H7 (cell line): ENCODE results near the gene MAP1LC3B. TPM values are rescaled to one million over a fixed set of nuclear protein-coding genes. Genes with fewer than 3 reads are reported as not detected.

Experiments used
- DNase-seq: peaks from one replicate; pipeline ENCODE4 v3.0.0; 2012
- H3K27me3 ChIP-seq: 2 replicates; pipeline ENCODE4 v1.6.0; 2011; ENCODE audit warnings: mild to moderate bottlenecking, low read length; ENCODE audit not compliant: control insufficient read depth, insufficient read depth
- H3K36me3 ChIP-seq: replicated peaks from 2 replicates; pipeline ENCODE4 v1.5.1; 2011; ENCODE audit warnings: low read length; ENCODE audit not compliant: control insufficient read depth, insufficient read depth
- H3K4me3 ChIP-seq: 2 replicates; pipeline ENCODE4 v1.5.1; 2011; ENCODE audit warnings: low read depth, mild to moderate bottlenecking, control low read depth, low read length, moderate library complexity; ENCODE audit not compliant: insufficient read depth
- total RNA-seq: library from RNA; depleted of rRNA; stranded (reverse); fragments of >200 nt; shearing (Covaris generic); gene quantifications from 2 replicates; pipeline ENCODE4 v1.2.3, GENCODE V29; 2014

The MAP1LC3B gene
- total RNA-seq, 1 experiment from 2014 or later, result 15.8 TPM

DNA sequence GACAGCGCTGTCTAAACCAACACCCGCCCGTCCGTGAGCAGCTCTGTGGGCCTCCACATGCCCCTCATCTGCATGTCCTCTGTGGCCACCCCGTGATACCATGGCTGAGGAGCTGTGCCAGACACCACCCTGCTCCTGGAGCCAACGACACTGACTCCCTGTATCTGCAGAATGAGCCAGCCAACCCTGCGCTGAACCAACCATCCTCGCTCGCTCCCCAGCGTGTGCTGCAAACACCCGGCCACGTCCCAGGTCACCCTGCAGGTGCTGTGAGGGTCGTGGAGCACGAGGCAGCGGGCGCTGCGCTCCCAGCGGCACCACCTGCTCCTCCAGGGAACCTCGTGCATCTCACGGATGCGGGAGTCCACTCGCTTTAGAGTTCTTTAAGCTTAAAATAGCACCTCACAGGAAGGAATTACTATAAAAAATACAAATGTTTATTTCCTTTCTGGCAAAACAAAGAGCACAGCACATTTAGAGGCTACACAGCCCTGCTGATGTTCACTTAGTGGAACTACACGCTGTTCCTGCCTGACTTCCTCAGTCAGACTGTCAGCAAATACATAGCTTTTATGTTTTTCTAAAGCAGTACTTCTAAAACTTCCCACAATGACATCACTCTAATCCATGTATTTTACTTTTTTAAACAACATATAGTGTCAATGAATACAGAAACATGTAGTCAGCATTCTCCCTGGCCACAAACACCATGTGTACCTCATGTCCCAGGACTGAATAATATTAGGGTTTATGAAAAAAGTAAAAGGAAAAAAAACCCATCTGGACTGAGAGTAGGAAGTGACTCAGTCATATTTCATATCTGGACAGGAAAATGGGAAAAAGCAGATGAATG is 43.5 kb downstream of the MAP1LC3B start:
- DNase-seq, result no peak
- H3K36me3 ChIP-seq, result no peaks in the 10 kb centered on the region; the same call in 1 of the 2 replicates
- no peaks in the 10 kb centered on the region for H3K27me3 ChIP-seq
- H3K4me3 ChIP-seq, result no peak overlapping the region

GRCh38 chr16:87436225-87437172 is 44.4 kb downstream of the MAP1LC3B start:
- H3K27me3 ChIP-seq, result no peaks in the 10 kb centered on the region
- DNase-seq, result peak; percentile 78
- H3K36me3 ChIP-seq, result no peaks in the 10 kb centered on the region; the same call in 1 of the 2 replicates
- no peak overlapping the region for H3K4me3 ChIP-seq

GRCh38 chr16:87437327-87437726 is 45.2 kb downstream of the MAP1LC3B start:
- DNase-seq, result no peak
- no peaks in the 10 kb centered on the region for H3K27me3 ChIP-seq
- H3K4me3 ChIP-seq, result no peak overlapping the region
- H3K36me3 ChIP-seq, result no peaks in the 10 kb centered on the region; the same call in 1 of the 2 replicates

DNA sequence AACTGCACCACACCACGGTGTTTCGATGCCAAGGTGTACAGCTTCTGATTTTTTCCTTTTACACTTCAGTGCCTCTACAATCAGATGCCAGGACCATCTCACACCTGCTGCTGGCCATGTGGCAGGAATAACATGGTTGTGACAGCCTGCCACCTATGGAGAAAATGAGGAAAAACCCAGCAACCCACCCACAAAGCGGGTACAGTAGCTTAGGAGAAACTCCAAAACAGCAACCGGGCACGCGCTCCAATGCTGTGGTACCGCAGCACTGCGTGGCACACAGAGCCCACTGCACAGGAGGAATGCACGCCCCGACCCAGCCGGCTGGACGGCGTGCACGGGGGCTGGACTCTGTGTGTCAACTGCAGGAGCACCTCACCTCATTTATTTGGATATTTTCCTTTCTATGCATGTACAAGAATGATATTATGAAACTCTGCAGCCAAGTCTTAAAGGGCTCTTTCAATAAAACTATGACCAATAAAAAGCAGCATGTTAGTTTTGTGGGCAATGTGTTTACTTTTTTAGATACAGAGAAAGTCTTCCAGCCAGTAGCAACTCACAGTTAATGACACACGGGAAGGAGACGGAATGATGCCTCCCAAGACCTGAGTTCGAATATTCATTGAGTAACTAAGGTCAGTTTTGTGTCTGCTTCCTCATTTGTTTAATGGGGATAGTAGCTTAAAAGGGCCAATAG is 45.9 kb downstream of the MAP1LC3B start:
- Histone ChIP-seq H3K4me3 (no peak overlapping the region), H3K27me3 (no peaks in the 10 kb centered on the region), H3K36me3 (no peaks in the 10 kb centered on the region; the same call in 1 of the 2 replicates)
- peak; percentile 62 for DNase-seq

DNA sequence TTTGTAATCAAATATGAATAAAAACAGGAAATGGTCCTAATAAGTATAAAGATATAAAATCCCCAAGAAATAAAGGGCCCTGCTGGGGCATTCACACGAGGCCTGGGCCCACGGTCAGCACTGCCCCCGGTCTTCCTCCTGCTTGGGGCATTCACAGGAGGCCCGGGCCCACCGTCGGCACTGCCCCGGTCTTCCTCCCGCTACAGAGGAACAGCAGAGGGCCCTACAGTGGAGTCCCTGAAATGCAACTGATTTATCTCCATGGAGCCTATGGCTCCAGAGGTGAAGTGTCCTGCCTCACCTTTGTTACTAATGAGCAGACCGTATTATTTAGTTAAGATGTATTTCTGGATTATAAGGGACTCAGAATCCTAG is 46.5 kb downstream of the MAP1LC3B start:
- Histone ChIP-seq H3K4me3 (no peak overlapping the region), H3K27me3 (no peaks in the 10 kb centered on the region), H3K36me3 (no peaks in the 10 kb centered on the region; the same call in 1 of the 2 replicates)
- DNase-seq, result peak; percentile 79

GRCh38 chr16:87439926-87440325 is 47.8 kb downstream of the MAP1LC3B start:
- Histone ChIP-seq H3K4me3 (no peak overlapping the region), H3K27me3 (no peaks in the 10 kb centered on the region), H3K36me3 (peaks cover 2% of the 10 kb centered on the region)
- DNase-seq, result no peak

- Histone ChIP-seq H3K27me3 (no peaks in the 10 kb centered on the region), H3K36me3 (peaks cover 2% of the 10 kb centered on the region), H3K4me3 (no peak overlapping the region)
- no peak for DNase-seq
Measured at GRCh38 chr16:87441886-87442580, 49.9 kb downstream of the MAP1LC3B start.

DNA sequence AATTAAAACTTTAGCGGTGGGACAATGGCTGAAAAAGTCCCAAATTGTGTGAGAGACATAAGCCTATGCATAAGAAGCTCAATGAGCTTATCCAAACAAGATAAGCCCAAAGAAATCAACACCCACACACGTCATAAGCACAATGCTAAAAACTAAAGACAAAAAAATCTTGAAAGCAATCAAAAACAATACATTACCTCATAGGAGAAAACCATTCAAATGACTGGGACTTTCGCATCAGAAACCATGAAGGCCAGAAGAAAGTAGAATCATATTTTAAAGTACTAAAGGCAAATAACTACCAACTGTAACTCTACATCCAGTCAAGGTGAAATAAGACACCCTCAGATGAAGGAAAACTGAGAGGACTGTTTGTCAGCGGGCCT is 50.4 kb downstream of the MAP1LC3B start:
- Histone ChIP-seq H3K4me3 (no peak overlapping the region), H3K36me3 (peaks cover 2% of the 10 kb centered on the region), H3K27me3 (no peaks in the 10 kb centered on the region)
- DNase-seq, result no peak

GRCh38 chr16:87443016-87443415 is 50.9 kb downstream of the MAP1LC3B start:
- H3K36me3 ChIP-seq, result peaks cover 5% of the 10 kb centered on the region
- H3K27me3 ChIP-seq, result no peaks in the 10 kb centered on the region
- DNase-seq, result no peak
- H3K4me3 ChIP-seq, result no peak overlapping the region

DNA sequence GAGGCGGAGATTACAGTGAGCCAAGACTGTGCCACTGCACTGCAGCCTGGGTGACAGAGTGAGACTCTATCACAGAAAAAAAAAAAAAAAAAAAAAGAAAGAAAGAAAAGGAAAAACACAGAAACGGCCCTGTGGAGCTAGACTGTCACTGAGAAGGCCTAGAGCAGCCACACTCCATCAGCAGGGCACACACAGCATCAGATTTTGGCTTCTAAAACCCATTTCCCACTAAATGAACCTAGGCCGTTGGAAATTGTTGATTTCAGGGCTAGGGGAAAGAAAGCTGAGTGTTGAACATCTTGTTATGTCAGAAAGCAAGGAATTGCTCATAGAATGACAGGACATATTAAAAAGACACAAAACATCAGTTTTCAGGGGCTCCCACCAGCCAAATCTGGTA is 51.8 kb downstream of the MAP1LC3B start:
- Histone ChIP-seq H3K27me3 (no peaks in the 10 kb centered on the region), H3K4me3 (no peak overlapping the region), H3K36me3 (peaks cover 5% of the 10 kb centered on the region)
- no peak for DNase-seq

GRCh38 chr16:87445486-87445885 is 53.4 kb downstream of the MAP1LC3B start:
- no peak overlapping the region for H3K4me3 ChIP-seq
- H3K27me3 ChIP-seq, result no peaks in the 10 kb centered on the region
- DNase-seq, result no peak
- peaks cover 7% of the 10 kb centered on the region for H3K36me3 ChIP-seq

- no peak for DNase-seq
- Histone ChIP-seq H3K36me3 (peaks cover 7% of the 10 kb centered on the region), H3K4me3 (no peak overlapping the region), H3K27me3 (no peaks in the 10 kb centered on the region)
Measured at GRCh38 chr16:87446479-87446878, 54.3 kb downstream of the MAP1LC3B start.

- DNase-seq, result no peak
- H3K36me3 ChIP-seq, result peaks cover 9% of the 10 kb centered on the region
- no peak overlapping the region for H3K4me3 ChIP-seq
- no peaks in the 10 kb centered on the region for H3K27me3 ChIP-seq
Measured at GRCh38 chr16:87447323-87447722, 55.2 kb downstream of the MAP1LC3B start.

DNA sequence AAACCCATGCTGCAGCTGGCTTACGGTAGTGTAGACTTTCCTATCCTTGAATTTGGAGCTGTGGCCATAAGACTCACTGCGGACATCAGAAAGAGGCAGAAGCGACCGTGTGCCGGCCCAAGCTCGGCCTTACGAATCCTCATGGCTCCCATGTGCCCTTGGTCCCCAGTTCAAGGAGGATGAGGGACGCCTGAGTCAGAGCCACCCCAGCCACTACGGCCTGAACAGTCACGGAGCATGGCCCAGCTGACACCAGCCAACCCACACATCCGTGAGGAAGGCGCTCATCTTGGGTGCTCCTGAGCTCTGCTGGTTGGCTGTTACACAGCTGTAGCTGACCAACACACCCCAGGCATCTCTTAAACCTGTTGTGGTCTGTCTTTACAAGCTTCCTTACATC is 56.7 kb downstream of the MAP1LC3B start:
- Histone ChIP-seq H3K4me3 (no peak overlapping the region), H3K27me3 (no peaks in the 10 kb centered on the region), H3K36me3 (peaks cover 9% of the 10 kb centered on the region)
- DNase-seq, result no peak
